CD14-positive monocyte (primary cell): ENCODE data around the gene OR6S1. TPM values are rescaled to one million over a fixed set of nuclear protein-coding genes. Genes with fewer than 3 reads are reported as not detected.
"Not testable (repeated sequence)": the region's sequence is repeated elsewhere in the genome, so short reads cannot be mapped to it uniquely, and the experiment has no call there.

Experiments
- DNase-seq, 3 donors: peaks; one replicate each; pipeline ENCODE4 v3.0.0-alpha.2; 2011 to 2022
- H2AFZ ChIP-seq: 2 replicates; pipeline ENCODE4 v1.6.0; 2012; ENCODE audit warnings: mild to moderate bottlenecking, low read depth, low read length, inconsistent platforms; ENCODE audit not compliant: insufficient read depth, poor library complexity, severe bottlenecking
- H3K27ac ChIP-seq, 2 donors: 1 replicate in 1 of 2; 2 replicates in 1 of 2; pipeline ENCODE4 v1.5.1; 2012 to 2013; ENCODE audit warnings: low read length in 2 of 2, control low read depth in 1 of 2, inconsistent platforms in 1 of 2, low read depth in 1 of 2, mild to moderate bottlenecking in 1 of 2
- H3K27me3 ChIP-seq, 2 donors: one replicate each; pipeline versions ENCODE4 v1.6.0 to v1.6.1; 2011 to 2013; ENCODE audit warnings: low read length in 2 of 2; ENCODE audit not compliant: control insufficient read depth in 2 of 2, insufficient read depth in 2 of 2
- H3K36me3 ChIP-seq, 2 donors: replicated peaks in 1 of 2; 1 replicate in 1 of 2; 2 replicates in 1 of 2; pipeline versions ENCODE4 v1.5.1 to v1.6.1; 2012 to 2013; ENCODE audit warnings: low read length in 2 of 2, control low read depth in 1 of 2, inconsistent platforms in 1 of 2, mild to moderate bottlenecking in 1 of 2; ENCODE audit not compliant: insufficient read depth in 2 of 2, control insufficient read depth in 1 of 2
- H3K4me1 ChIP-seq, 2 donors: 1 replicate in 1 of 2; 2 replicates in 1 of 2; pipeline versions ENCODE4 v1.5.1 to v1.6.1; 2012 to 2013; ENCODE audit warnings: low read length in 2 of 2, control low read depth in 1 of 2, inconsistent platforms in 1 of 2, mild to moderate bottlenecking in 1 of 2, moderate library complexity in 1 of 2; ENCODE audit not compliant: insufficient read depth in 2 of 2, control insufficient read depth in 1 of 2
- H3K4me2 ChIP-seq: replicated peaks from 2 replicates; pipeline ENCODE3; 2012; ENCODE audit warnings: low read length, moderate library complexity, mild to moderate bottlenecking; ENCODE audit not compliant: poor library complexity, severe bottlenecking; ENCODE audit errors: extremely low read depth
- H3K4me3 ChIP-seq, 3 experiments: fragments of 200-600 bp in 1 of 3; sonication (generic) in 1 of 3; replicated peaks in 1 of 3; 1 replicate in 2 of 3; 2 replicates in 1 of 3; pipeline ENCODE4 v1.5.1; 2011 to 2013; ENCODE audit warnings: low read length in 3 of 3, mild to moderate bottlenecking in 3 of 3, control low read depth in 2 of 3, low read depth in 2 of 3, inconsistent platforms in 1 of 3, moderate library complexity in 1 of 3
- H3K79me2 ChIP-seq: 2 replicates; pipeline ENCODE4 v1.6.0; 2012; ENCODE audit warnings: mild to moderate bottlenecking, control low read depth, inconsistent platforms, low read length, moderate library complexity; ENCODE audit not compliant: insufficient read depth
- H3K9ac ChIP-seq: 2 replicates; pipeline ENCODE4 v1.6.0; 2017; ENCODE audit warnings: low read length, mild to moderate bottlenecking; ENCODE audit not compliant: insufficient read depth, poor library complexity, severe bottlenecking
- H3K9me3 ChIP-seq, 2 donors: replicated peaks in 1 of 2; 1 replicate in 1 of 2; 2 replicates in 1 of 2; pipeline versions ENCODE4 v1.5.1 to v1.6.1; 2012 to 2013; ENCODE audit warnings: low read length in 2 of 2, control low read depth in 1 of 2; ENCODE audit not compliant: control insufficient read depth in 1 of 2, insufficient read depth in 1 of 2
- H4K20me1 ChIP-seq: 2 replicates; pipeline ENCODE4 v1.6.0; 2012; ENCODE audit warnings: mild to moderate bottlenecking, low read length, control low read depth, moderate library complexity; ENCODE audit not compliant: insufficient read depth
- H3K27ac Mint-ChIP-seq, 7 donors: one replicate each; pipeline ENCODE4 v1.8.0; 2020; ENCODE audit warnings: mild to moderate bottlenecking in 7 of 7, mixed read lengths in 7 of 7, moderate library complexity in 6 of 7, inconsistent platforms in 2 of 7
- H3K27me3 Mint-ChIP-seq, 3 donors: one replicate each; pipeline ENCODE4 v1.8.0; 2021 to 2022; ENCODE audit warnings: low read depth in 3 of 3, mild to moderate bottlenecking in 3 of 3, mixed read lengths in 3 of 3, moderate library complexity in 3 of 3, inconsistent platforms in 1 of 3
- H3K36me3 Mint-ChIP-seq, 2 donors: one replicate each; pipeline ENCODE4 v1.8.0; 2020; ENCODE audit warnings: mixed read lengths in 2 of 2, inconsistent platforms in 1 of 2, mild to moderate bottlenecking in 1 of 2
- H3K4me1 Mint-ChIP-seq: one replicate; pipeline ENCODE4 v1.8.0; 2020; ENCODE audit warnings: mild to moderate bottlenecking, mixed read lengths
- H3K4me3 Mint-ChIP-seq, 2 donors: one replicate each; pipeline ENCODE4 v1.8.0; 2020; ENCODE audit warnings: mild to moderate bottlenecking in 2 of 2, mixed read lengths in 2 of 2, moderate library complexity in 1 of 2
- H3K9me3 Mint-ChIP-seq, 7 donors: one replicate each; pipeline ENCODE4 v1.8.0; 2020 to 2022; ENCODE audit warnings: mixed read lengths in 7 of 7, mild to moderate bottlenecking in 6 of 7, moderate library complexity in 6 of 7, inconsistent platforms in 2 of 7
- WGBS: methylation state at CpG from one replicate; pipeline ENCODE4 v1.1.5; 2013; ENCODE audit warnings: missing lambda C conversion rate; ENCODE audit not compliant: insufficient coverage; 5-methylcytosine and 5-hydroxymethylcytosine counted together
- intact Hi-C, 2 donors: fragments of 100-400 bp; cut with micrococcal nuclease; formaldehyde crosslinking; loops; one replicate each; pipeline versions ENCODE4 v1.15.0 to v1.15.1; 2023
- polyA plus RNA-seq, 3 donors: library from polyadenylated mRNA; depleted of rRNA in 1 of 3; unstranded in 2 of 3; stranded (reverse) in 1 of 3; fragments of 300-500 nt in 2 of 3; fragments of >200 nt in 1 of 3; fragmentation: Illumina TruSeq in 2 of 3; gene quantifications; 1 replicate in 2 of 3; 2 replicates in 1 of 3; pipeline ENCODE4 v1.2.3, GENCODE V29; 2012 to 2021
- TF ChIP-seq, protein P1 (sequence below): fragments of 200-600 bp; IDR thresholded peaks from one replicate; pipeline ENCODE4 v1.8.0; 2022; ENCODE audit warnings: antibody characterized with exemption, mild to moderate bottlenecking

Gene OR6S1
- polyA plus RNA-seq, 3 donors: not detected

DNA sequence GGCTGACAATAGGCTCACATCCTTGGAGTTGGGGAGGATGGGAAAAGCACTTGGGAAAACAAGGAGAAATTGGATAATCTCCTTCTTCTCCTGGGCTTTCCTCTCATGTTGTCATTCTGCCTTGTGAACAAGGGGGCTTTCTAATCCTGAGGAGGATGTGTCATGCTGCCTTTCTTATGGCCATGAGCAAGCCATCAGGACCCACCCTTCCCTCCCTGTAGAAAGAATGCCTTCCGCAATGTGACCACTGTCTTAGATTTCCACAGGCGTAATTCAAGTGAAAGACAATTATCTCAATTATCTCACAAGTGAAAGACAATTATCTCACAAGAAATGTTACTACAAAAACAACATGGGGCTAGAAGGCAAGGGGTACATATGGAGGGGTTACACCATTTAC lies 3.0 kb upstream of the OR6S1 start:
- intact Hi-C loops: no loop called here
- Histone ChIP-seq H2AFZ (no peak overlapping the region), H3K4me3 (no peak overlapping the region), H3K4me1 (no peaks in the 10 kb centered on the region), H4K20me1 (no peaks in the 10 kb centered on the region), H3K36me3 (no peaks in the 10 kb centered on the region), H3K9ac (no peak overlapping the region), H3K27ac (no peak overlapping the region), H3K4me2 (no peak overlapping the region), H3K79me2 (no peaks in the 10 kb centered on the region), H3K9me3 (no peaks in the 10 kb centered on the region), H3K27me3 (peaks cover 16 to 32% of the 10 kb centered on the region in 2 donors)
- Mint-ChIP-seq H3K36me3 (no peaks in the 10 kb centered on the region), H3K27me3 (peaks cover 27 to 43% (median 28%) of the 10 kb centered on the region in 3 donors), H3K9me3 (no peaks in the 10 kb centered on the region), H3K4me1 (peaks cover 2% of the 10 kb centered on the region), H3K27ac (no peak overlapping the region), H3K4me3 (no peak overlapping the region)
- no CpG with 5 or more reads among the region's 2 CpGs for WGBS
- TF ChIP-seq, protein P1, sequence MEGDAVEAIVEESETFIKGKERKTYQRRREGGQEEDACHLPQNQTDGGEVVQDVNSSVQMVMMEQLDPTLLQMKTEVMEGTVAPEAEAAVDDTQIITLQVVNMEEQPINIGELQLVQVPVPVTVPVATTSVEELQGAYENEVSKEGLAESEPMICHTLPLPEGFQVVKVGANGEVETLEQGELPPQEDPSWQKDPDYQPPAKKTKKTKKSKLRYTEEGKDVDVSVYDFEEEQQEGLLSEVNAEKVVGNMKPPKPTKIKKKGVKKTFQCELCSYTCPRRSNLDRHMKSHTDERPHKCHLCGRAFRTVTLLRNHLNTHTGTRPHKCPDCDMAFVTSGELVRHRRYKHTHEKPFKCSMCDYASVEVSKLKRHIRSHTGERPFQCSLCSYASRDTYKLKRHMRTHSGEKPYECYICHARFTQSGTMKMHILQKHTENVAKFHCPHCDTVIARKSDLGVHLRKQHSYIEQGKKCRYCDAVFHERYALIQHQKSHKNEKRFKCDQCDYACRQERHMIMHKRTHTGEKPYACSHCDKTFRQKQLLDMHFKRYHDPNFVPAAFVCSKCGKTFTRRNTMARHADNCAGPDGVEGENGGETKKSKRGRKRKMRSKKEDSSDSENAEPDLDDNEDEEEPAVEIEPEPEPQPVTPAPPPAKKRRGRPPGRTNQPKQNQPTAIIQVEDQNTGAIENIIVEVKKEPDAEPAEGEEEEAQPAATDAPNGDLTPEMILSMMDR: no peak
- no peak for DNase-seq

DNA sequence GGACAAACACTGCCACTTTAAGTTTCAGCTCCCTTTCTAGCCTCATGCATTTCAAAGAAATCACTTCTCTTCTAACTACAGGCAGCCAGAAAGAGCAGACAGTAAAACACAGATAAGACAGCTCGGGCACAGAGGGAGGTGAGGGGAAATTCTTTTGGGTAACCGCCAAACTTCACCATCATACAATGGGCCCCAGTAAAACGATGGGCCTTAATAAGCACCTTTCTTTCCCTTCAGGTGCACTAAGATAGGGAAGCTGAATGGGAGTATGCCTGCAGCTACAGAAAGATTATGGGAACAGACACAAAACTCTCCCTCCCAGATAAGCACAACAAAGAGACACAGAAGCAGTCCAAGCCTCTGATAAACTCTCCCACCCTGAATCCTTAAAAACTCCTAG lies 1.3 kb upstream of the OR6S1 start:
- H3K9ac ChIP-seq, DNase-seq, H3K27ac ChIP-seq, H3K4me3 Mint-ChIP-seq, H3K36me3 ChIP-seq, H3K9me3 ChIP-seq, H3K27ac Mint-ChIP-seq, H3K4me1 Mint-ChIP-seq, H2AFZ ChIP-seq, H3K79me2 ChIP-seq, H3K9me3 Mint-ChIP-seq, intact Hi-C loops, H3K4me3 ChIP-seq, H4K20me1 ChIP-seq, H3K4me1 ChIP-seq, H3K4me2 ChIP-seq, H3K36me3 Mint-ChIP-seq: not testable (repeated sequence)
- WGBS: no CpG with 5 or more reads among the region's 3 CpGs
- H3K27me3 Mint-ChIP-seq: peaks cover 29 to 45% (median 32%) of the 10 kb centered on the region in 3 donors
- H3K27me3 ChIP-seq: peaks cover 18 to 39% of the 10 kb centered on the region in 2 donors
